Measurements from ENCODE around the gene TSC22D2.

Gene TSC22D2

GRCh38 chr3:150385296-150386242 is 22.5 kb upstream of the TSC22D2 start:
- no peak for DNase-seq (ENCODE audit: low spot score)

DNA sequence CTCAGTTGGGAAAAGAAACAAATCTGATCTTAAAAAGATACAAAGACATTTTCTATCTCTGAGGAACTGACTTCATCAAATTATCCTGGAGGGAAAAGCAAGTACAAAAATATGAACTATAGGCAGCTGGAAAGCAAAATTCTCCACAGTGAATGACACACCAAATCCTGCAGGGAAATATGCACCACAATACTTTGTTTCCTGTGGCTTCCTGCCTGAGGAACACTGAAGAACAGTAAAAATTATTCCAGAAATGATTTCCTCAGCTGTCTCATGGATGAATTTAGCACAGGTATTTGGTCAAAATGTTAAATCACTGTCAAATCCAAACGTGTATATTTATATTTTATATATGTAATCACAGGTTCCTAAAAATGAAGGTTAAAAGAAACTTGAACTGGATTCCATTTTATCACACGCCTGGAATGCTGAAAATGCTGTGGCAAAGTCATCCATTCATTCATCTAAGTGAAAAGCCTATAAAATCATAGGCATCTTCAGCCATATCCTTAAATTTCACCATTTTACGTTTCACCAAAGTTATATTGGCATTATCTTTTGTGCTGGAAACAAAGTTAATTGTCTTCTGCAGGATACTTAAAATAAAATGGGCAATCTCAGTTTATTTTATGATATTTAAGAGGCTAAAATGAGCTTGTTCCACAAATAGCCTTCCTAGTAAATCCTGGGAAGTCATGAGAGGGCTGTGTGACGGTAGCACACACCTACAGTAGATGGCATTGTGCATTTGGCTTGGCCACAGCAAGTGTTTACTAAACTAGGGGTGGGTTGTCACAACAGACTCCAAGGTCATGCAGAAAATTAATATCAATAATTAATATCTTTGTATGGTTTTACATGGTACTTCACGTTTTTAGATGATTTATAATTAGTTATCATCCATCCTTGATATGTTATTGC is 19.3 kb upstream of the TSC22D2 start:
- no peak for DNase-seq (ENCODE audit: low spot score)

GRCh38 chr3:150390087-150390486 is 18.0 kb upstream of the TSC22D2 start:
- DNase-seq (ENCODE audit: low spot score) = no peak

- peak; percentile 50 for DNase-seq (ENCODE audit: low spot score)
Observed at GRCh38 chr3:150391161-150391560, 16.9 kb upstream of the TSC22D2 start.

DNA sequence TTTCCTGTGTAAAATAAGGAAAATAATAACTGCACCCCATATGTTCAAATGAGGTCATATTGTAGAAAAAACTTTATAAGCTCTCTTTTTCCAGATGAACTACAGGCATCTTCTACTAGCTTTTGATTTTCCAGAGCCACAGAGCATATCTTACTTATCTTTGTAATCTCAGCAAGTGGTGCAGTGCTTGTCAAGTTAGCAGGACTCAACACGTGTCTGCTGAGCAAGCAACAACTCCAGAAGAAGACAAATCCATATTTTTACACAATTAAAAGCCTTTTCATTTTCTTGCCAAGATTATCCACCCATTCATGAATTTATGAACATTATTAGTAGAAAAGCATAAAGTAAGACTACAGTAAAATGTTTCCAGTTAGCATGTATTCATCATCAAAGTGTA is 14.4 kb upstream of the TSC22D2 start:
- no peak for DNase-seq (ENCODE audit: low spot score)

- DNase-seq (ENCODE audit: low spot score) = no peak
Observed at GRCh38 chr3:150394606-150395005, 13.5 kb upstream of the TSC22D2 start.

- no peak for DNase-seq (ENCODE audit: low spot score)
Observed at GRCh38 chr3:150396491-150396890, 11.6 kb upstream of the TSC22D2 start.

GRCh38 chr3:150396956-150397550 is 11.0 kb upstream of the TSC22D2 start:
- no peak for DNase-seq (ENCODE audit: low spot score)

DNA sequence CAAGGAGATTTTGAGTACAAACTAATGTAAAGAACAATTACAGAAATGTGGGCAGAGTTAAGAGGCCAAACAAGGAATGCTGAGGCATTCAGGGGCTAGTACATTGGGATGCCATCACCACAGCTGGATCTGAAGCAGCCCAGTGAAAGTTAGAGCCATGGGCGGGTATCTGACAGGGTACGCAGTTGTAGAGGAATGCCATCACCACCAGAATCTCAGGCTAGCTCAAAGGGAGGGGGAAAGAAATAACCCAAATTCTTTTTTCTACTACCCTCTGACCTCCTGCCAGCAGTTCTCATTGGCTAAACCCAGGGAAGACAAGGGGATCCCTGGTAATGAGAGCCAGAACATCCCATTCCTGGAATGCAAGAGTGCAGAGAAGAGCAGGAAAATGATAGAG is 9.0 kb upstream of the TSC22D2 start:
- DNase-seq (ENCODE audit: low spot score) = no peak

DNA sequence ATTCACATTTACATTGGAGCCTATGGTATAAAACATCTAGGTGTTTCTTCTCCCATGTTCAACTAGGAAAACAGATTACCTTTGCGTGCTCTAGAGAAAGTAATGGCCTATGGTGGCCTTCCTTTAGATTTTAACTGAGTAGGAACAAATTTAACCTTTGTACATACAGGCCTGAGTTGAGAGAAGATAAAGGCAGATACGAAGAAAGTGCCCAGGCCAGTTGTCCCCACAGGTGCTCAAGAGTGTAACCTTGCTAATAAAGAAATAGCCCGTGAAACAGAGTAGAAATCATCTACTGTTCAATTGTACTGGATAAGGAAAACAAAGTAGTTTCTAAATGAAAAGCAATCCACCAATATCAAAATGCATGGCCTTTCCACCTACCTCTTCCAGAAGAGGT is 6.8 kb upstream of the TSC22D2 start:
- DNase-seq (ENCODE audit: low spot score) = no peak

GRCh38 chr3:150402217-150402616 is 5.9 kb upstream of the TSC22D2 start:
- DNase-seq (ENCODE audit: low spot score) = no peak

GRCh38 chr3:150404023-150404422 is 4.1 kb upstream of the TSC22D2 start:
- DNase-seq (ENCODE audit: low spot score) = no peak

DNA sequence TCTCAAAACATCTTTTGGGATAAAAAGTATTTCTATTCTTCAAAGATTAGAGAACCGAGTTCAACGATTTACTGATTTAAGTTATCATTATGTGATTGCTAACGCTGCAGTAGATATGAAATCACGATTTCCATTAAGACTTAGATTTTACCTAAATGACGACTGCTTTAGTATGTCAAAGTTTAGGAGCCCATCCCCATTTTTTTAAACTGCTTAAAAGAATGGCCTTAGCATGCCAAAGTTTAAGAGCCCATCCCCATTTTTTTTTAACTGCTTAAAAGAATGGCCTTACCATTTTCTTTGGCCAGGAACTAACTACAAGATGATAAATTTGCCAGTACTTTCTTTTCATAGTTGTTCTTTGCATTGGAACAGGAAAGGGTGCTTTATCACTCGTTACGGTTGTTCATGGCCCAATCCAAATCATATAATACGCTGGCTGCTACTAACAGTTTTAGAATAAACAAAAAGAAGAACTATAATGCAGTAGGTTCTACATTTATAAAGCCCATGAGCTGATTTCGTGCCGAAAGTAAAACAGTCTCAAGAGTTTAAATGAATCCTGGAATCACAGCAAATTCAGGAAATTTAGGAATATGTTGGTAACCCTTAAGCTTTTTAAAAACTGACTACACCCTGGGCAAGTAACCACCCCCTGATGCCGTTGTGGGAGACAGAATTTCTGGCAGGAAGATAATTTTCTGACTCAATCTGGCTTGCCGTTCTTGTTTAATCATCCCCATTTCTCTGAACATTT is 869 bp upstream of the TSC22D2 start:
- no peak for DNase-seq (ENCODE audit: low spot score)

DNA sequence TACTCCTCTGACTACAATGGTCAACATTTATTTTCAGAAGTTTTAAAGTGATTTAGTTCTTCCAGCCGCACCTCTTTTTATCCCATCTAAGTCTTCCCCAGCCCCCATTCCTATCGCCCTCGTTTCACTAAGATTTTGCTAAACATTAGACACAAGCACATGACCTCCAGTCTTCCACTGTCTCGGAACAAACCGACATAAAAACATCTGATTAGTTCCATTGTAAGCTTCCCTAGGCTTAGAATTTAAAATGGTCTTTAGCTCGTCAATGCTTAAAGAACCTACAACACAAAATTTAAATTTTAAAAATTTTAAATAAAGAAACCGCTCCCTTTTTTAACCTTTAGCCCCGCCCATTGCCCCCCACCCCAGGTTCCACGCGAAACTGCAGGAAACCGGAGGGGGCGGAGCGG is 284 bp upstream of the TSC22D2 start:
- DNase-seq (ENCODE audit: low spot score) = peak; percentile 85

GRCh38 chr3:150409125-150409511 is 1.0 kb downstream of the TSC22D2 start:
- no peak for DNase-seq (ENCODE audit: low spot score)

GRCh38 chr3:150409512-150410310 is 1.6 kb downstream of the TSC22D2 start:
- DNase-seq (ENCODE audit: low spot score) = peak; percentile 61

- DNase-seq (ENCODE audit: low spot score) = no peak
Observed at GRCh38 chr3:150410311-150411105, 2.4 kb downstream of the TSC22D2 start.

DNA sequence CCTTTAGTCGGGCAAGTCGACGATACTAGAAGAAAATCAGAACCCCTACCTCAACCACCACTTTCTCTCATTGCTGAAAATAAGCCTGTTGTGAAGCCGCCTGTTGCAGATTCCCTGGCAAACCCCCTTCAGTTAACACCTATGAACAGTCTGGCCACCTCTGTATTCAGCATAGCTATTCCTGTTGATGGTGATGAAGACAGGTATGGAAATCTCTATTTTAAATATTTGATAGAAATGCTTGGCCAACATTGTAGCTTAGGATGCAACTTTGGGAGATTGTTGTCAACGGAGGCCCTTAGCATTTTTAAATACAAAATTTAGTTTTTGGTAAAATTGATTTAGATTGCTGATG is 3.0 kb downstream of the TSC22D2 start:
- DNase-seq (ENCODE audit: low spot score) = no peak

- no peak for DNase-seq (ENCODE audit: low spot score)
Observed at GRCh38 chr3:150411546-150411945, 3.4 kb downstream of the TSC22D2 start.

- DNase-seq (ENCODE audit: low spot score) = no peak
Observed at GRCh38 chr3:150411976-150412375, 3.9 kb downstream of the TSC22D2 start.
